A673 (cell line): ENCODE measurements around the gene NLK. TPM values are rescaled to one million over a fixed set of nuclear protein-coding genes. Genes with fewer than 3 reads are reported as not detected.
A peak's percentile ranks its signal among the peaks of the same experiment; 100 is the strongest.

Source experiments
- BruUV-seq: library from RNA; stranded (reverse); fragments of 400-500 nt; replicated peaks from 2 replicates; lab custom pipeline; 2021; lab: Mats Ljungman, UMichigan
- CTCF ChIA-PET: fragments of 300-600 bp; sonication (Branson Sonifier 250); formaldehyde crosslinking; loops from one replicate; lab custom pipeline; 2022; ENCODE audit warnings: antibody characterized with exemption; lab: Charles Lee
- POLR2A ChIA-PET: fragments of 300-600 bp; sonication (Branson Sonifier 250); formaldehyde crosslinking; loops from one replicate; lab custom pipeline; 2022; ENCODE audit warnings: antibody characterized with exemption; ENCODE audit not compliant: low non-redundant PET; lab: Charles Lee
- DNase-seq: peaks from one replicate; pipeline ENCODE4 v3.0.0-alpha.2; 2015; ENCODE audit warnings: low spot score
- H3K27ac ChIP-seq: fragments of 200-600 bp; sonication (generic); 2 replicates; pipeline ENCODE4 v1.5.1; 2016; ENCODE audit warnings: mixed run types, low read depth, mild to moderate bottlenecking, mixed read lengths, antibody characterized with exemption, low read length; ENCODE audit not compliant: poor library complexity, severe bottlenecking
- H3K27me3 ChIP-seq: fragments of 200-600 bp; sonication (generic); replicated peaks from 2 replicates; pipeline ENCODE4 v1.6.1; 2017; ENCODE audit warnings: mixed run types, low read depth, mild to moderate bottlenecking, mixed read lengths, antibody characterized with exemption, low read length; ENCODE audit not compliant: insufficient read depth, poor library complexity
- H3K36me3 ChIP-seq: fragments of 200-600 bp; sonication (generic); 2 replicates; pipeline ENCODE4 v1.6.1; 2016; ENCODE audit warnings: mixed run types, mild to moderate bottlenecking, mixed read lengths, antibody characterized with exemption, low read length; ENCODE audit not compliant: insufficient read depth, poor library complexity, severe bottlenecking
- H3K4me1 ChIP-seq: fragments of 200-600 bp; sonication (generic); 2 replicates; pipeline ENCODE4 v1.6.1; 2017; ENCODE audit warnings: mixed run types, mild to moderate bottlenecking, mixed read lengths, antibody characterized with exemption, low read length; ENCODE audit not compliant: insufficient read depth, poor library complexity, severe bottlenecking
- H3K4me3 ChIP-seq: fragments of 200-600 bp; sonication (generic); 2 replicates; pipeline ENCODE4 v1.5.1; 2016; ENCODE audit warnings: low read depth, mixed run types, mild to moderate bottlenecking, mixed read lengths, low read length; ENCODE audit not compliant: poor library complexity, severe bottlenecking
- H3K9me3 ChIP-seq: fragments of 200-600 bp; sonication (generic); 2 replicates; pipeline ENCODE4 v1.6.1; 2016; ENCODE audit warnings: mixed run types, low read depth, mild to moderate bottlenecking, mixed read lengths, antibody characterized with exemption, low read length; ENCODE audit not compliant: poor library complexity, severe bottlenecking
- CTCF ChIP-seq: fragments of 300-800, 200-600 bp; sonication (generic); conservative IDR thresholded peaks from 2 replicates; pipeline ENCODE4 v1.5.1; 2017; ENCODE audit warnings: low read depth, mild to moderate bottlenecking, antibody characterized with exemption, low read length, moderate library complexity, mixed read lengths
- EZH2 ChIP-seq: fragments of 200-600 bp; sonication (generic); IDR thresholded peaks from 2 replicates; pipeline ENCODE4 v1.6.1; 2017; ENCODE audit warnings: borderline replicate concordance, low read depth, mild to moderate bottlenecking, mixed read lengths, antibody characterized with exemption, low read length; ENCODE audit not compliant: poor library complexity, severe bottlenecking
- intact Hi-C: fragments of 100-400 bp; cut with micrococcal nuclease; formaldehyde crosslinking; loops from one replicate; pipeline ENCODE4 v1.10.0; 2022; ENCODE audit not compliant: unreplicated experiment
- total RNA-seq: library from RNA; stranded (reverse); gene quantifications from 2 replicates; pipeline ENCODE4 v1.2.3, GENCODE V29; 2021

NLK gene
- total RNA-seq, 1 experiment from 2014 or later, result 23.8 TPM

GRCh38 chr17:28173031-28173561, 130.6 kb downstream of the NLK start:
- no peaks in the 10 kb centered on the region for H3K27me3 ChIP-seq
- TF ChIP-seq CTCF, result no peak
- TF ChIP-seq EZH2, result no peak
- intact Hi-C loops, result no loop called here
- no peaks in the 10 kb centered on the region for H3K36me3 ChIP-seq
- peak overlapping the region; percentile 9 for H3K27ac ChIP-seq
- POLR2A ChIA-PET, result no interaction called here
- DNase-seq, result no peak
- peaks cover 14% of the 10 kb centered on the region for H3K4me1 ChIP-seq
- CTCF ChIA-PET, result no interaction called here
- H3K4me3 ChIP-seq, result no peak overlapping the region
- no TSS peak for BruUV-seq
- no peaks in the 10 kb centered on the region for H3K9me3 ChIP-seq

- H3K36me3 ChIP-seq, result no peaks in the 10 kb centered on the region
- no peaks in the 10 kb centered on the region for H3K9me3 ChIP-seq
- ChIA-PET CTCF (no interaction called here), POLR2A (no interaction called here)
- TF ChIP-seq CTCF (no peak), EZH2 (no peak)
- intact Hi-C loops, result no loop called here
- no peak overlapping the region for H3K4me3 ChIP-seq
- no TSS peak for BruUV-seq
- peak; percentile 52 for DNase-seq
- H3K27me3 ChIP-seq, result no peaks in the 10 kb centered on the region
- peaks cover 14% of the 10 kb centered on the region for H3K4me1 ChIP-seq
- H3K27ac ChIP-seq, result peak overlapping the region; percentile 9
Measured at GRCh38 chr17:28173801-28174200, 131.3 kb downstream of the NLK start.

GRCh38 chr17:28174352-28175046, 132.0 kb downstream of the NLK start:
- DNase-seq, result no peak
- Histone ChIP-seq H3K27ac (no peak overlapping the region), H3K4me3 (no peak overlapping the region), H3K9me3 (no peaks in the 10 kb centered on the region), H3K36me3 (no peaks in the 10 kb centered on the region), H3K27me3 (no peaks in the 10 kb centered on the region), H3K4me1 (peaks cover 14% of the 10 kb centered on the region)
- no TSS peak for BruUV-seq
- CTCF ChIA-PET, result no interaction called here
- intact Hi-C loops, result no loop called here
- POLR2A ChIA-PET, result no interaction called here
- TF ChIP-seq CTCF, result no peak
- TF ChIP-seq EZH2, result no peak
